Mucosa of descending colon (tissue), 3 donors: ENCODE measurements around the gene PKNOX2. TPM values are rescaled to one million over a fixed set of nuclear protein-coding genes. Genes with fewer than 3 reads are reported as not detected.

ENCODE experiments used
- ATAC-seq: fragments of 200-7000 bp; cut with Tn5 transposase; one replicate; pipeline ENCODE4 v1.9.1; 2020; ENCODE audit warnings: mild to moderate bottlenecking, moderate library complexity
- DNase-seq, 3 donors: peaks; one replicate each; pipeline ENCODE4 v3.0.0-alpha.2; 2020
- H3K36me3 ChIP-seq: fragments of 200-600 bp; one replicate; pipeline ENCODE4 v1.8.0; 2021; ENCODE audit warnings: low read depth, mild to moderate bottlenecking
- H3K4me1 ChIP-seq: fragments of 200-600 bp; one replicate; pipeline ENCODE4 v1.8.0; 2021; ENCODE audit warnings: low read depth, mild to moderate bottlenecking
- H3K4me3 ChIP-seq: fragments of 200-600 bp; one replicate; pipeline ENCODE4 v1.8.0; 2021; ENCODE audit warnings: mild to moderate bottlenecking
- H3K9me3 ChIP-seq: fragments of 200-600 bp; one replicate; pipeline ENCODE4 v1.8.0; 2021; ENCODE audit warnings: mild to moderate bottlenecking
- CTCF ChIP-seq: fragments of 200-600 bp; IDR thresholded peaks from one replicate; pipeline ENCODE4 v1.8.0; 2022; ENCODE audit warnings: antibody characterized with exemption, mild to moderate bottlenecking
- intact Hi-C, 2 donors: fragments of 100-400 bp; cut with DNase I in 1 of 2; cut with micrococcal nuclease in 1 of 2; formaldehyde crosslinking; loops; one replicate each; pipeline versions ENCODE4 v1.11.0 to v1.11.1; 2022; cut with DNase I, micrococcal nuclease
- total RNA-seq, 3 donors: library from RNA; stranded (reverse); fragmentation: NEBNext Ultra II Directional in 2 of 3; extraction: Animal tissue kit (Norgen Biotek cat#: 25700) in 2 of 3; gene quantifications; one replicate each; pipeline versions ENCODE4 v1.2.1 to v1.2.4, GENCODE V29; 2021 to 2023
- donor health status: DM: no; HTN: no; CAD: no; lungs with moderate emphysema.
- donor health status: DM: no; HTN: no; CAD: no.
- donor health status: DM: no; HTN: yes; CAD: no.

PKNOX2 gene
- total RNA-seq, 3 donors from 2014 or later = 1.5 to 4.0 (median 1.9) TPM

DNA sequence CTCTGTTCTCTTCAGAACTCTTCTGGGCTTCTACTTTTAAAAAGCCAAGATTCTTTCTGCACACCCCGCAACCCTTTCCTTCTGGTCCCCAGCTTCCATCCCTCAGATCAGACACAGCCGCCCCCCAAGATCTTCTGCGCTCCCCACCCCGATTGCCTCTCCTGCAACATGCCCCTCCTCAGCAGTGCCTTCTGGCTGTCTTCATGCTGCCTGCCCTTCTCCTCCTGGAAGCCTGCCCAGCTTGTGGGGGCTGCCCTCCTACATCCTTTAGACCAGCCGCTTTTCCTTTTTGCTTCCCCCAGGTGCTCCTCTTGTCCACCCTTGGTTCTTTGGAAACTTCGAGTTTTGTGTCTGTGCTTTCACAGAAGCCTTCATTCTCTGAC is 187.3 kb downstream of the PKNOX2 start:
- TF ChIP-seq CTCF = no peak
- DNase-seq (no peak), ATAC-seq (no peak)
- H3K36me3 ChIP-seq = no peaks in the 10 kb centered on the region
- H3K9me3 ChIP-seq = no peaks in the 10 kb centered on the region
- no peak overlapping the region for H3K4me3 ChIP-seq
- H3K4me1 ChIP-seq = no peaks in the 10 kb centered on the region
- intact Hi-C loops = no loop called here

DNA sequence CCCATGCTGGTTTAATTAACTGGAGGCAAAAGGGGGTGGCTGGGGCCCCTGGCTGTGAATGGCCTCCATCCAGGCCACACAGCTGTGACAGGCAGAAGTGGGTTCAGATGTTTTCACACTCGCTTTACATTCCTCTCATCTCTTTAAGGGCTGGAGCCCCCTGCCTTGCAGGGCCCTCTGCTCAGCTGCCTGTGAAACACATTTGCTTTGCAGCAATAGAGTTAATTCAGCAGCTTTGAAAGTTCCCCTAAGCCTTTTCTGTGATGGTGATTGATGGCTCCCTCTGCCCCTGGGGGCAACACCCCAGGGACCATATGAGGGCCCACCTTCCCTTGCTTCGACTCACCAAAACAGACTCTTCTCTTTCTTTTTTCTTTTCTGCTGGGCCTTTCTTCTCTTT is 192.2 kb downstream of the PKNOX2 start:
- no peak for ATAC-seq
- H3K36me3 ChIP-seq = no peaks in the 10 kb centered on the region
- no peaks in the 10 kb centered on the region for H3K4me1 ChIP-seq
- H3K9me3 ChIP-seq = no peaks in the 10 kb centered on the region
- no peak for DNase-seq
- no peak overlapping the region for H3K4me3 ChIP-seq
- no peak for TF ChIP-seq CTCF
- intact Hi-C loops = no loop called here

- no peaks in the 10 kb centered on the region for H3K4me1 ChIP-seq
- TF ChIP-seq CTCF = no peak
- no peak for ATAC-seq
- DNase-seq = no peak
- no peak overlapping the region for H3K4me3 ChIP-seq
- H3K9me3 ChIP-seq = no peaks in the 10 kb centered on the region
- intact Hi-C loops = no loop called here
- H3K36me3 ChIP-seq = no peaks in the 10 kb centered on the region
These were observed 193.0 kb downstream of the PKNOX2 start for GRCh38 chr11:125357551-125357950.

DNA sequence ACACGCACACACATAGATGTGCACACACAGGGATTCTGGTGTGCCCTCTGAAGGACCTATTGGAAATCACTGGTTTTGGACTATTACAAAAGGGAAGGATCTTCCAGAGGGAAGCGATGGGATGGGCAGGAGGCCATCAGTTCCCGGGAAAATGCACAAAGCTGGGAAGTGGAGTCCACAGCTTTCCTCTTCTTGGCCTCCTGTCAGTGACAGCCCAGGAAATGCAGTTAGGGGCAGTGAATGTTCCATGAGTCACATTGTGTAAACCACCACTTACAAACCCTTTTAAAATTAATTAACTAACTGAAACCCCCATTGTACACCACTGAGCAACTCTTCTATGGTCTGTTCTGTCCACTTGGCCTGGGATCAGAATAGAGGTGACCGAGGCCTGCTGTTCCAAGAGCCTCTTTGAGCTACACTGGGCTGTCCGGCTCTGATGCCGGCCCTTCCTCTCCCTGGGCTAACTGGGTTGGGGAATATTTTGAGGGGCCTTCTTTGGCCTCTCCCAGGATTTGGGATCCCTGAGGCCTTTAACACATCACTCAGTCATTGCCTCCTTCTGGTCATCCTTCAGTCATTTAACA is 193.8 kb downstream of the PKNOX2 start:
- H3K4me1 ChIP-seq = no peaks in the 10 kb centered on the region
- H3K9me3 ChIP-seq = no peaks in the 10 kb centered on the region
- no peak overlapping the region for H3K4me3 ChIP-seq
- TF ChIP-seq CTCF = no peak
- intact Hi-C loops = no loop called here
- DNase-seq (no peak), ATAC-seq (no peak)
- H3K36me3 ChIP-seq = no peaks in the 10 kb centered on the region

DNA sequence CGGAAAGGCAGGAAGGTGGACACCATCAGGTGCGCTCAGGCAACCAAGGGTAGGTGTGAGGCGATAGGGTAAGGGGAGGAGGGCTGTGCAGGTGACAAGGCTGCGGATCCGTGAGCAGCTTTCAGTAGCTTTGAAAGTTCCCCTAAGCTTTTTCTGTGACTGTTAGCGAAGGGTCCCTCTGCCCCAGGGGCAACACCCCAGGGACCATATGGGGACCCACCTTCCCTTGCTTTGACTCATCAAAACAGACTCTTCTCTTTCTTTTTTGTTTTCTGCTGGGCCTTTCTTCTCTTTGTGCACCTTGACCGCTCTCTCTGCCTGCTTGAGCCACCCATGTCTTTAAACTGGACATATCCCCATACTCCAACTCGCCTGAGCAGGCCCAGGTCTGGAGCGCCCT is 194.6 kb downstream of the PKNOX2 start:
- Histone ChIP-seq H3K4me1 (no peaks in the 10 kb centered on the region), H3K9me3 (no peaks in the 10 kb centered on the region), H3K36me3 (no peaks in the 10 kb centered on the region), H3K4me3 (no peak overlapping the region)
- TF ChIP-seq CTCF = no peak
- intact Hi-C loops = no loop called here
- no peak for DNase-seq
- no peak for ATAC-seq

DNA sequence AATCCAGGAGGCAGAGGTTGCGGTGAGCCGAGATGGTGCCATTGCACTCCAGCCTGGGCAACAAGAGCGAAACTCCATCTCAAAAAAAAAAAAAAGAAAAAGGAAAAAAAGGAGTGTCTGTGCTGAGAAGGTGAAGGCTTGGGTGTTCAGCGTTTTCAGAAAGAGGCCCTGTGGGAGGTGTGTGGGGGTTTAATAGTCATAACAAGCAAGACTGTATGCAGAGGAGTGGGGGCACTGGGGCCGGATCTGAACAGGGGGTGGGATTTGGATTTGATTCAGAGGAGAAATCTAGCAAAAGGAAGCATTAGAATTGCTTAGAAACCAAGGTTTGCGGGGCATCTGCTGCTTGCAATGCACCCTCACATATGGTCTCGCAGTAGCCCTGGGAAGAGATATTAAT is 195.5 kb downstream of the PKNOX2 start:
- Histone ChIP-seq H3K4me1 (no peaks in the 10 kb centered on the region), H3K4me3 (no peak overlapping the region), H3K36me3 (no peaks in the 10 kb centered on the region), H3K9me3 (no peaks in the 10 kb centered on the region)
- intact Hi-C loops = no loop called here
- no peak for ATAC-seq
- TF ChIP-seq CTCF = no peak
- DNase-seq = no peak
